Frontal cortex (tissue), 4 donors: ENCODE results near the gene ABCG4. TPM values are rescaled to one million over a fixed set of nuclear protein-coding genes. Genes with fewer than 3 reads are reported as not detected.
"Not testable (repeated sequence)": the region's sequence is repeated elsewhere in the genome, so short reads cannot be mapped to it uniquely, and the experiment has no call there.

Experiments used
- DNase-seq, 2 donors: peaks; one replicate each; pipeline ENCODE4 v3.0.0; 2012; ENCODE audit warnings: low spot score in 2 of 2
- FAIRE-seq: peaks from 2 replicates; lab custom pipeline; 2012; peaks lifted over from hg19 to GRCh38; lab: Jason Lieb, UNC
- total RNA-seq: library from RNA; depleted of rRNA; stranded (reverse); fragments of >200 nt; gene quantifications from one replicate; pipeline ENCODE4 v1.2.3, GENCODE V29; 2014
- donor health status: control.
- donor health status: control.
- donor health status: control.

Gene ABCG4
- total RNA-seq, 1 donor from 2014 or later = 2.0 TPM

DNA sequence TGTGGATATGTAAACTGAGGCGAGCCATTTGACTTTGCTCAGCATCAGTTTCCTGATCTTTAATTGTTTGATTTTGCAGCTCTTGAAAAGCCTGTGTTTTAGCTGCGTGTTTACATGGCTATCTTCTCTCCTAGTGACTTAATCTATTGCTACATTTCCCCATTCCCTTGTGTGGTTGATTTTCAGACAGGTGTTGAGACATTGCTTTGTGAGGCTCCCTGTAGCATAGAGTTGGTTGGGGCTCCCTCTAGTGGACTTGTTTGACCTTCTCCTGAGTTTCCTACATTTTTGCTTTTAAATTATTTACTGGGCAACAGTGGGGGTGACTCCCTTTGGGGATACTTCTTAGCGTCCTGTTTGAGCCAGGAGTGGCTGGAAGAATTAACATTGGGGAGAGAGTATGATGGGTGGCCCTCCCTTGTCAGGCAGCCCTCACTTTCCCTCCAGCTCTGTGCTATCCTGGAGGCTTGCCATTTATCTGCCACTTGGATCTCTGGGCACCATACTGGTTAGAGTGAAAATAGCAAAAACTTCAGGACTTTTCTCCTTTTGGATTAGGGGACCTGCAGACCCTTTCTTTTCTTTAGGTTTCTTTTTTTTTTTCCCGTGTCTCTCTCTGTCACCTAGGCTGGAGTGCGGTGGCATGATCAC, 48.1 kb downstream of the ABCG4 start:
- FAIRE-seq (no peak), DNase-seq (peak; percentile 58 to 83)

DNA sequence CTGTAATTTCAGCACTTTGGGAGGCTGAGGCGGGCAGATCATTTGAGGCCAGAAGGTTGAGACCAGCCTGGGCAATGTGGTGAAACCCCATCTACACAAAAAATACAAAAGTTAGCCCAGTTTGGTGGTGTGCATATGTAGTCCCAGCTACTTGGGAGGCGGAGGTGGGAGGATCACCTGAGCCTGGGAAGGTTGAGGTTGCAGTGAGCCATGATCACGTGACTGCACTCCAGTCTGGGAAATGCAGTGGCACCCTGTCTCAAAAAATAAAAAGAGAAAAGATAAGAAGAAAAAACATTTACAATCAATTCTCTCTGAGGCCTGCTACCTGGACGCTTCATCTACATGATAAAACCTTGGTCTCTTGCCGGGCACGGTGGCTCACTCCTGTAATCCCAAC, 50.1 kb downstream of the ABCG4 start:
- no peak for DNase-seq
- no peak for FAIRE-seq

DNA sequence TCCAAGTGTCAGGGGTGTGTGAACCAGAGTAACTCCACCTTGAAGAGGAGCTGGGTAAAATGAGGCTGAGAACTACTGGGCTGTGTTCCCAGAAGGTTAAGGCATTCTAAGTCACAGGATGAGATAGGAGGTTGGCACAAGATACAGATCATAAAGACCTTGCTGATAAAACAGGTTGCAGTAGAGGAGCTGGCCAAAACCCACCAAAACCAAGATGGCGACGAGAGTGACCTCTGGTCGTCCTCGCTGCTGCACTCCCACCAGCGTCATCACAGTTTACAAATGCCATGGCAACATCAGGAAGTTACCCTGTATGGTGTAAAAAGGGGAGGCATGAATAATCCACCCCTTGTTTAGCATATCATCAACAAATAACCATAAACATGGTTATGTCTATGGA, 52.4 kb downstream of the ABCG4 start:
- FAIRE-seq, DNase-seq: not testable (repeated sequence)

GRCh38 chr11:119202554-119202953, 53.7 kb downstream of the ABCG4 start:
- no peak for FAIRE-seq
- no peak for DNase-seq

- no peak for DNase-seq
- no peak for FAIRE-seq
These were observed 55.2 kb downstream of the ABCG4 start for GRCh38 chr11:119204066-119204465.

DNA sequence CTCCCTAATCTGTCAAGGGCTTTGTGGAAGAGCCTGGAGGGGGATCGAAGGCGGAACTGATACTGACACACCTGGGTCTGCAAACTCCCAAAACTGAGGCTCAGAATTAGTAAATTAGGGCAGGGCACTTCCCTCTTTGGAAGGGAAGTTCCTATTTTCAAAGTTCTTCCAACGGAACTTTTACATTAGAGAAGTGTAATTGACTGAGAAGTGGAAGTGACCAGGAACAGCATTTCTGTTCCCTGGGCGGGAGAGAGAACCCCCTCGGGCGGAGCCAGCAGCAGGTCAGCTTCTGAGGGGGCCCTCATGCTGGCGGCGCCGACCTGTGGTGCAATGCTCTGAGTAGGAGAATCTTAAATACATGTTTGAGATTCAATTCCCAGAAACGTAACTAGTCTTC, 56.2 kb downstream of the ABCG4 start:
- DNase-seq (no peak), FAIRE-seq (no peak)

DNA sequence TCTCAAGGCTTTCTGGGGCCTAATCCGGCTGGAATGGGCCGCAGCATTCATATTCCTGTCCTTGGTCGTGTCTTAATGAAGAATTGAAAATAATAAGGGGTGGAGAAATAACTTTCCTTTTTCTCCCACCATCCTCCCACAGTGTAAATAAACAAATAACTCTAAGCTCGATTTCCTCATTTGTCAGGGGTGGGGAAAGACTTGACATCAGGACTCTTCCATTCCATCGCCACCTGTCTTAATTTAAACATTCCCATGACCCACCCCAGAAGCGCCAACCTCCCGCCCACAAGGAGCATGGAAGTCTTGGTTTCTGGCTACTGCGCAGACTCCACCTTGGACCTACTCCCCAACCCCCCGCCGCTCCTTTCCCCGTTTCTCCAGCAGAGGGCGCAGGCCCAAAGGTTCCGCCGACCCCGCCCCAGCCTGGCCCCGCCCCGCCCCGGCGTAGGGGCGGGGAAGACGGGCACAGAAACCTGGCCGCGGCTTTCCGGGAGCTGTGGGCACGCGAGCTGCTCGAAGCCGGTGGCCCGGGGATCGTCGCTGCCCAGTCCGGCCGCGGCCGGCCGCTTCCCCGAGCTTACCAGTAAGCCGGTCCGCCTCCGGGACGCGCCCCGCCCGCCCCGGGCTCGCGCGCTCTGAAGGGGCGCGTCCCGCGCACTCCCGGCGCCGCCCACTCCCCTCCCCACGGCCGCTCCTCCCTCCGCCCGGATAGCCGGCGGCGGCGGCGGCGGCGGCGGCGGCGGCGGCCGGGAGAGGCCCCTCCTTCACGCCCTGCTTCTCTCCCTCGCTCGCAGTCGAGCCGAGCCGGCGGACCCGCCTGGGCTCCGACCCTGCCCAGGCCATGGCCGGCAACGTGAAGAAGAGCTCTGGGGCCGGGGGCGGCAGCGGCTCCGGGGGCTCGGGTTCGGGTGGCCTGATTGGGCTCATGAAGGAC, 57.0 kb downstream of the ABCG4 start, which contains the start of gene CBL:
Gene CBL, plus strand, starts transcription at position 766 of the 937 bp plus-strand sequence. Its CDS starts 79 bp downstream, at position 845.
- DNase-seq = peak; percentile 94
- no peak for FAIRE-seq

GRCh38 chr11:119206511-119207414, 57.9 kb downstream of the ABCG4 start:
- FAIRE-seq (no peak), DNase-seq (peak; percentile 48 to 60)

GRCh38 chr11:119207415-119207960, 58.6 kb downstream of the ABCG4 start:
- FAIRE-seq = no peak
- DNase-seq = no peak

DNA sequence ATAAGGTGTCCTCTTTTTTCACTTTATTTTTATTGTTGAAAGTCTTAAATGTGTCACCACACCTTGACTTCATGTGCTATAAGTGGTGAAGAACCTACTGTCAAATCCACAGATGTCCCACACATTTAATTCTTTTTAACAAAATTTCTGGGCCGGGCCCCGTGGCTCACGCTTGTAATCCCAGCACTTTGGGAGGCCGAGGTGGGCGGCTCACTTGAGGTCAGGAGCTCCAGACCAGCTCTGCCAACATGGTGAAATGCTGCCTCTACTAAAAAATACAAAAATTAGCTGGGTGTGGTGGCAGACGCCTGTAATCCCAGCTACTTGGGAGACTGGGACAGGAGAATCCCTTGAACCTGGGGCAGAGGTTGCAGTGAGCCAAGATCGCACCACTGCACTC, 60.3 kb downstream of the ABCG4 start:
- FAIRE-seq (no peak), DNase-seq (no peak)

DNA sequence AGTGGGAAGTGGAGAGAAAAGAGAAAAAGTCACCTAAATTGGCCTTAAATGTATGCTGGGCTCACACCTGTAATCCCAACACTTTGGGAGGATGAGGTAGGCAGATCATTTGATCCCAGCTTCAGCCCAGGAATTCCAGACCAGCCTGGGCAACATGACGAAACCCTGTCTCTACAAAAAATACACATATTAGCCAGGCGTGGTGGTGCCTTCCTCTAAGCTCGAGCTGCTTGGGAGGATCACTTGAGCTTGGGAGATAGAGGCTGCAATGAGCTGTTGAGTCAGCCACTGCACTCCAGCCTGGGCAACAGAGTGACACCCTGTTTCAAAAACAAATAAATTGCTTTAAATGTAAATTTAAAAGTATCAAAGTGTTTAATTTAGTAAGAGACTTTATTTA, 61.2 kb downstream of the ABCG4 start:
- DNase-seq (no peak), FAIRE-seq (no peak)

Other genes starting within 250 kb of the ABCG4 start
- 8.6 TPM for gene BCL9L, start 223.1 kb upstream of the ABCG4 start, total RNA-seq
- not detected for gene UPK2, start 192.8 kb upstream of the ABCG4 start, total RNA-seq
- gene FOXR1, start 177.3 kb upstream of the ABCG4 start, total RNA-seq = not detected
- 23.6 TPM for gene CENATAC, start 150.9 kb upstream of the ABCG4 start, total RNA-seq
- gene RPS25, start 130.7 kb upstream of the ABCG4 start, total RNA-seq = 1,027 TPM
- gene TRAPPC4, start 130.3 kb upstream of the ABCG4 start, total RNA-seq = 68.1 TPM
- gene SLC37A4, start 118.2 kb upstream of the ABCG4 start, total RNA-seq = 7.7 TPM
- gene HYOU1, start 91.8 kb upstream of the ABCG4 start, total RNA-seq = 44.0 TPM
- gene VPS11, start 81.2 kb upstream of the ABCG4 start, total RNA-seq = 26.1 TPM
- gene HMBS, start 64.2 kb upstream of the ABCG4 start, total RNA-seq = 3.7 TPM
- gene DPAGT1, start 47.2 kb upstream of the ABCG4 start, total RNA-seq = 5.3 TPM
- gene C2CD2L, start 41.7 kb upstream of the ABCG4 start, total RNA-seq = 11.4 TPM
- gene HINFP, start 27.5 kb upstream of the ABCG4 start, total RNA-seq = 24.5 TPM
- 2.0 TPM for gene NLRX1, start 19.7 kb downstream of the ABCG4 start, total RNA-seq
- gene NHERF4, start 36.4 kb downstream of the ABCG4 start, total RNA-seq = not detected
- gene CBL, start 57.3 kb downstream of the ABCG4 start, total RNA-seq = 8.6 TPM
- gene MCAM, start 168.1 kb downstream of the ABCG4 start, total RNA-seq = 11.4 TPM
- 2.9 TPM for gene RNF26, start 185.5 kb downstream of the ABCG4 start, total RNA-seq
- 2.4 TPM for gene C1QTNF5, start 191.8 kb downstream of the ABCG4 start, total RNA-seq
- gene MFRP, start 197.7 kb downstream of the ABCG4 start, total RNA-seq = not detected
- 2.4 TPM for gene USP2, start 232.6 kb downstream of the ABCG4 start, total RNA-seq